ENCODE data around the gene CATSPERE. TPM values are rescaled to one million over a fixed set of nuclear protein-coding genes. Genes with fewer than 3 reads are reported as not detected.
A peak's percentile ranks its signal among the peaks of the same experiment; 100 is the strongest.

The CATSPERE gene
- total and polyA plus RNA-seq, 9 of the 15 experiments (the other 6 are each of a cell fraction or from before 2014, with no cell fraction given), result 0.06 to 0.16 (median 0.09) TPM; not detected in 3

DNA sequence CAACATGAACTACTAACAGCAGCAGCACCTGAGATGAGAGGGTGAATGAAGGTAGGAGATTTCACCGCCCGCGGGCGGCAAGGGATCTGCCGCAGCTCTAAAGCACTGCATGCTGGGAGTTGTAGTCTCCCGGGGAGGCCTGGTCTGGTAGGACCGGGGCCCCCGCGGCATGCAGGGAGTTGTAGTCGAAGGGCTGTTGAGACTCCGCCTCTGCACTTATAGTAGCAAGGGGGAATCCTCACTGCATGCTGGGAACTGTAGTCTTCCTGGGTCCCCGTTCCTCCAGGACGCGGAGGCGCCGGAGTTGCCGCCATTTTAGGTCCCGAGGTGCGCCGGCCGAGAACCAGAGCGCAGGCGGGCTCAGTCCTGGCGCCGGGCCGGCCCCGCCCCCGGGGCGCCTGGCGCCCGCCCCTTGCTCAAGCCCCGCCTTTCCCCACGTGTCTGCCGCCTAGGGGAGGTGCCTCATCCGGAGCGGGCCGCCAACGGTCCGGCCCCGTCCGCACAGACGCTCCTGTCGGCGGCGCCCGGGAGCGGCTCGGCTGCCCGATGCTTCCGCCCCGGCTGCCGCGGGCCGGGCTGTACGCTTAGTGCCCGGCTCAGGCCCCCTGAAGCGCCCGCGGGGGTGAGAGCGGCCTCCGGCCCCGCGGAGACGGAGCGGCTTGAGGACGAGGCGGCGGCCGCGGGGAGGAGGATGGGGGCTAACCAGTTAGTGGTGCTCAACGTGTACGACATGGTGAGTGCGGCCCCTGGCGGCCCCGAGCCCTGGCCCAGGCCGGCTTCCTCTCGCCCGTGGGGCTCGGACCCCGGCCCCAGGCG is 191.8 kb downstream of the CATSPERE start, which contains the start of gene DESI2 (continued):
- TF ChIP-seq TBL1XR1 (IDR thresholded peaks at IDR 0.05; ENCODE audit: low read length in 2 of 2), result no peak
- peak; percentile 24 for TF ChIP-seq JUND (IDR thresholded peaks at IDR 0.05; ENCODE audit: borderline replicate concordance, low read depth, low read length)
- peak; percentile 4; the same call in 1 of the 3 replicates for TF ChIP-seq JUND (tag; IDR thresholded peaks at IDR 0.05; ENCODE audit: borderline replicate concordance, low read depth, low read length)
- peak; percentile 95 for TF ChIP-seq ERF (CRISPR knock-in tag; IDR thresholded peaks at IDR 0.05)
- TF ChIP-seq ZFX (CRISPR knock-in tag; IDR thresholded peaks at IDR 0.05), result peak; percentile 94
- TF ChIP-seq, protein P1, sequence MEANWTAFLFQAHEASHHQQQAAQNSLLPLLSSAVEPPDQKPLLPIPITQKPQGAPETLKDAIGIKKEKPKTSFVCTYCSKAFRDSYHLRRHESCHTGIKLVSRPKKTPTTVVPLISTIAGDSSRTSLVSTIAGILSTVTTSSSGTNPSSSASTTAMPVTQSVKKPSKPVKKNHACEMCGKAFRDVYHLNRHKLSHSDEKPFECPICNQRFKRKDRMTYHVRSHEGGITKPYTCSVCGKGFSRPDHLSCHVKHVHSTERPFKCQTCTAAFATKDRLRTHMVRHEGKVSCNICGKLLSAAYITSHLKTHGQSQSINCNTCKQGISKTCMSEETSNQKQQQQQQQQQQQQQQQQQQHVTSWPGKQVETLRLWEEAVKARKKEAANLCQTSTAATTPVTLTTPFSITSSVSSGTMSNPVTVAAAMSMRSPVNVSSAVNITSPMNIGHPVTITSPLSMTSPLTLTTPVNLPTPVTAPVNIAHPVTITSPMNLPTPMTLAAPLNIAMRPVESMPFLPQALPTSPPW (CRISPR knock-in tag; IDR thresholded peaks at IDR 0.05), result peak; percentile 89
- peak; percentile 43; the same call in 1 of the 2 replicates for TF ChIP-seq NFIC (IDR thresholded peaks at IDR 0.05)
- TF ChIP-seq STAT5A (IDR thresholded peaks at IDR 0.05; ENCODE audit: borderline replicate concordance, low read length), result no peak
- TF ChIP-seq FOSL1 (tag; conservative IDR thresholded peaks at IDR 0.05), result peak; percentile 45; the same call in 1 of the 2 replicates
- TF ChIP-seq DMBX1 (CRISPR knock-in tag; IDR thresholded peaks at IDR 0.05; ENCODE audit: borderline replicate concordance), result 0 out of 2 replicates have a peak, but pooled peaks have one; percentile 47
- TF ChIP-seq LEF1 (IDR thresholded peaks at IDR 0.05), result no peak
- TF ChIP-seq MAZ (CRISPR knock-in tag; conservative IDR thresholded peaks at IDR 0.05 in 1 of 2, IDR thresholded peaks at IDR 0.05 in 1 of 2), result peak; percentile 60 to 96
- TF ChIP-seq L3MBTL2 (IDR thresholded peaks at IDR 0.05), result peak; percentile 86
- TF ChIP-seq TGIF2 (CRISPR knock-in tag; IDR thresholded peaks at IDR 0.05), result peak; percentile 91
- TF ChIP-seq KDM5B (IDR thresholded peaks at IDR 0.05; ENCODE audit: insufficient replicate concordance, low read depth, low read length), result peak; percentile 95
- no peak for TF ChIP-seq ZNF124 (CRISPR knock-in tag; IDR thresholded peaks at IDR 0.05)
- TF ChIP-seq, protein P2, sequence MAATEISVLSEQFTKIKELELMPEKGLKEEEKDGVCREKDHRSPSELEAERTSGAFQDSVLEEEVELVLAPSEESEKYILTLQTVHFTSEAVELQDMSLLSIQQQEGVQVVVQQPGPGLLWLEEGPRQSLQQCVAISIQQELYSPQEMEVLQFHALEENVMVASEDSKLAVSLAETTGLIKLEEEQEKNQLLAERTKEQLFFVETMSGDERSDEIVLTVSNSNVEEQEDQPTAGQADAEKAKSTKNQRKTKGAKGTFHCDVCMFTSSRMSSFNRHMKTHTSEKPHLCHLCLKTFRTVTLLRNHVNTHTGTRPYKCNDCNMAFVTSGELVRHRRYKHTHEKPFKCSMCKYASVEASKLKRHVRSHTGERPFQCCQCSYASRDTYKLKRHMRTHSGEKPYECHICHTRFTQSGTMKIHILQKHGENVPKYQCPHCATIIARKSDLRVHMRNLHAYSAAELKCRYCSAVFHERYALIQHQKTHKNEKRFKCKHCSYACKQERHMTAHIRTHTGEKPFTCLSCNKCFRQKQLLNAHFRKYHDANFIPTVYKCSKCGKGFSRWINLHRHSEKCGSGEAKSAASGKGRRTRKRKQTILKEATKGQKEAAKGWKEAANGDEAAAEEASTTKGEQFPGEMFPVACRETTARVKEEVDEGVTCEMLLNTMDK (IDR thresholded peaks at IDR 0.05; ENCODE audit: borderline replicate concordance, insufficient read depth, low read depth, low read length, poor library complexity, severe bottlenecking), result peak; percentile 93
- TF ChIP-seq CAMTA2 (CRISPR knock-in tag; conservative IDR thresholded peaks at IDR 0.05), result no peak
- no peak for TF ChIP-seq NCOA4 (IDR thresholded peaks at IDR 0.05; ENCODE audit: partially characterized antibody)
- TF ChIP-seq SAFB (IDR thresholded peaks at IDR 0.05; ENCODE audit: borderline replicate concordance, low read depth, low read length), result no peak
- peak in 1 of 2 experiments; percentile 2; a peak in 1 of 4 replicates for TF ChIP-seq FOXK2 (conservative IDR thresholded peaks at IDR 0.05 in 1 of 2, IDR thresholded peaks at IDR 0.05 in 1 of 2; ENCODE audit: low read depth in 2 of 2)
- no peak for TF ChIP-seq KLF10 (CRISPR knock-in tag; IDR thresholded peaks at IDR 0.05)
- no peak for TF ChIP-seq ZNF696 (CRISPR knock-in tag; conservative IDR thresholded peaks at IDR 0.05)
- no peak for TF ChIP-seq RFX1 (IDR thresholded peaks at IDR 0.05)
